Measurements from ENCODE around the gene VIPR2.

DNA sequence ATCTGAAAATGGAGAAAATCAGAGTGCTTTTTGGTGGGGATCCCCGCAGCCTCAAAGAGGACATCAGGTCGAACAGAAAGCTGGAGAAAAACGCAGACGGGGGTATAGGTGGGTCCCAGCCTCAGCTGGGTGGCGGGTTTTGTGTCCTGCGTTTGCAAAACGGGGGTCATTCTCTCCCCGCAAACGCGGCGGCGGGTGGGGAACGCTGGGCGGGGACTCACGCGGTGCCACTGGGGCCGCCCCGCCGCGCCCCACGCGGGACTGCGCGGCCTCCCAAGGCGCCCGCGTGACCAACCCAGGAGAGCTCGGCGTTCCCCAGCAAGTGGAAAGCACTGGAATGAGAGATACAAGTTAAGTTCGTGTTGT is 806 bp upstream of the VIPR2 start:
- TF ChIP-seq POLR2AphosphoS5 (IDR thresholded peaks at IDR 0.05; ENCODE audit: low read depth, low read length) (no peak), SIN3A (IDR thresholded peaks at IDR 0.05; ENCODE audit: borderline replicate concordance, insufficient read depth, low read length) (no peak), REST (IDR thresholded peaks at IDR 0.05; ENCODE audit: insufficient read depth in 1 of 2, low read depth in 2 of 2, low read length in 2 of 2) (no peak)
